Raji (cell line): ENCODE data around the gene BAD.

Experiments
- POLR2A ChIP-seq: IDR thresholded peaks from 2 replicates; pipeline ENCODE4 v1.6.1; 2011; ENCODE audit warnings: low read depth, low read length, control low read depth; ENCODE audit not compliant: insufficient read depth

The BAD gene

DNA sequence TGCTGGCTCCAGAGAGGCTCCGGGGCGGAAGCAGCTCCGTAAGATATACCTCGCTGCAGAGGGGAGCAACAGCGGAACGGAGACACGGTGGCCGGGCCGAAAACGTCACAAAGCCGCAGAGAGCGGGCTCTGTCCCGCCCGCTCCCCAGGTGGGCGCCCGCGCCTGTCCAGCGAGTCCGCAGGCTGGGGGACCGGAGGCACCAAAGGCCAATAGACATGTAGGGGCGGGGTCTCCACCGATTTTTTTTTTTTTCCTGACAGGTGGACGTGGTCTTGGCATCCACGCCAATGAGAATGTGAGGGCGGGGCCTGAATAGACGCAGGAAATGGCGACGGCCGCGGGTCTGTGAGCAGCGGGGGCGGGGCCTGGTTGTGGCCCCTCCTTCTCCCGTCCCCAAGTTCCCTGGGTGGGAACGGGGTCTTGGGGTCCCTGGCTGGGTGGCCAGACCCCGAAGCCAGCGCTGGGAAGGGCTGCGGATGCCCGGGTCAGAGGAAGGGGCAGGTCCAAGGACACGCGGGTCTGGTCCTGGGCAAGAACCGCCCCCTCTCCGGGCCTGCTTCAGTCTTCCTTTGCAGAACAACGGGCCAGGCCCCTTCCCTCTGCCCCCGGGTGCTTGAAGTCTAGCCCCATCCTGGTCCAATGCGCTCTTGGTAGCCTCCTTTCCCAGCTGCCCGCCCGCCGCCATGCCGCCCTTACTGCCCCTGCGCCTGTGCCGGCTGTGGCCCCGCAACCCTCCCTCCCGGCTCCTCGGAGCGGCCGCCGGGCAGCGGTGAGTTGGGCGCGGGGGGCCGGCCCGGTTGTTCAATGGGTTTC lies 54.1 kb downstream of the BAD start, which contains the start of gene DNAJC4:
TSS of gene DNAJC4 (plus strand) at position 378 of the 814 bp plus-strand sequence. CDS start at position 685, 307 bp downstream.
- TF ChIP-seq POLR2A = peak; percentile 74

DNA sequence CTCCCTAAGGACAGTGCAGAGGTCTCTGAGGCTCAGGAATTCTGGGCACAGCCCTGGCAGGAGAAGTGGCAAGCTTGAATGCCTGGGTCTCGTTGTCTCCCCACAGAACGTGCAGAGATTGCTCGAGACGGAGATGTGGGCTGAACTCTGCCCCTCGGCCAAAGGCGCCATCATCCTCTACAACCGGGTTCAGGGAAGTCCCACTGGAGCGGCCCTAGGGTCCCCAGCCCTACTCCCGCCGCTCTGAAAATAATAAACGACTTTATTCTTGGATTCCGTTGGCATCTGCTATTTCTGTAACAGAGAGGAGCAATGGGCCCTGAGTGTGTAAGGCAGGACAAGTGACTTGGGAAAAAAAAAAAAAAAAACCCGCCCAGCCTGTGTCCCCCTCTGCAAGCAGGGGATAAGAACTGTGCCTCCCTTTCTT lies 54.7 kb downstream of the BAD start:
- TF ChIP-seq POLR2A = no peak

DNA sequence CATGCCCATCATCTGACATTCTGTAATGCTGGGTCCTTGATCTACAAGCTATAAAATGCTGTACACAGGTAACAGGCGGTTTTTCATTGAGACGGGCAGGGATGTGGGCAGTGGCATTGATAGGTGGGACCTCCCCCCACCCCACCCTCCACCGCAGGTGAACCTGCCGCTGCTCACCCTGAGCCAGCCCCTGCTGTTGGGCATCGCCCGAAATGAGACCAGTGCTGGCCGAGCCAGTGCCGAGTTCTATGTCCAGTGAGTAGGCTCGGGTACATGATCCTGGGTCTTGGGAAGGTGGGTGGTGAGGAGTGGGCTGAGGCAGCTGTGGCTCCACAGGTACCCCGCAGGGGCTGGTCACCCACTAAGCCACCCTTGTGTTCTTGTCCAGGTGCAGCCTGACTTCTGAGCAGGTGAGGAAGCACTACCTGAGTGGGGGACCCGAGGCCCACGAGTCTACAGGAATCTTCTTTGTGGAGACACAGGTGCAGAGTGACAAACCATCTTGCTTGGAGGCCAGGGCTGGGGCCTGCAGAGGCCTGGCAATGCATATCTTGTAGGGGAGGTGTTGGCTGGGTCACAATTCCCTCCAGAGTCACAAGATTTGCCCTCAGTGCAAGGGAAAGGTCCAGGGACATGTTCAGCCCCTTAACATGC lies 55.2 kb downstream of the BAD start:
- TF ChIP-seq POLR2A = 0 out of 2 replicates have a peak, but pooled peaks have one; percentile 18

DNA sequence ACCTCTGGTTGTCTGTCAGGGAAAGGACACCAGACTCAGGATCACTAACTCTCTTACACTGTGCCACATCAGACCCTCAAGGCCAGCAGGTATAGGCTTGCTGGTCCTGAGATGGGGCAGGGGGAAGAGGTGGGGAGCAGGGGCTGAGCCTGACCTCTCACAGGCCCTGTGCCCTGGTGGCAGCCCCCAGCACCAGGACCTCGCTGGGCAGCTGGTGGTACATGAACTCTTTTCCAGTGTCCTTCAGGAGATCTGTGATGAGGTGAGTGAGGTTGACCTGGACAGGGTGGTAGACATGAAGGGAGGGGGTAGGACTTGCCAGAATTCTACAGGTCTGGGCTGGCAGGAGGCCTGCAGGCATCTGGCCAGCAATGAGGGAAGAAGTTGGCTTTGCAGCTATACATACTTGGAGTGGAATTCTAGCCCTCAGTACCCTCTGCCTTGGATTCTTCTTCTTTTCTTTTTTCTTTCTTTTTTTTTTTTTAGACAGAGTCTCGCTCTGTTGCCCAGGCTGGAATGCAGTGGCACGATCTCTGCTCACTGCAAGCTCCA lies 57.0 kb downstream of the BAD start:
- TF ChIP-seq POLR2A = no peak

DNA sequence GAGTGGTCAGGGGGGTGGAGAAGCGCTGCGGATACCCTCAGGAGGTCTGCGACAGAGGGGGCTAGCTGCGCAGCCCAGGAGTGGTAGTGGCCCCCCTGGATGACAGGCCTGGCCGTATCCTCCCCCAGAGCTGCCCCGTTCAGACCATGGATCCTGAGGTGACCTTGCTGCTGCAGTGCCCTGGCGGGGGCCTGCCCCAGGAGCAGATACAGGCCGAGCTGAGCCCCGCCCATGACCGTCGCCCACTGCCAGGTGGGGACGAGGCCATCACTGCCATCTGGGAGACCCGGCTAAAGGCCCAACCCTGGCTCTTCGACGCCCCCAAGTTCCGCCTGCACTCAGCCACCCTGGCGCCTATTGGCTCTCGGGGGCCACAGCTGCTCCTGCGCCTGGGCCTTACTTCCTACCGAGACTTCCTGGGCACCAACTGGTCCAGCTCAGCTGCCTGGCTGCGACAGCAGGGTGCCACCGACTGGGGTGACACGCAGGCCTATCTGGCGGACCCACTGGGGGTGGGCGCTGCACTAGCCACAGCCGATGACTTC lies 57.9 kb downstream of the BAD start:
- peak; percentile 67 for TF ChIP-seq POLR2A

DNA sequence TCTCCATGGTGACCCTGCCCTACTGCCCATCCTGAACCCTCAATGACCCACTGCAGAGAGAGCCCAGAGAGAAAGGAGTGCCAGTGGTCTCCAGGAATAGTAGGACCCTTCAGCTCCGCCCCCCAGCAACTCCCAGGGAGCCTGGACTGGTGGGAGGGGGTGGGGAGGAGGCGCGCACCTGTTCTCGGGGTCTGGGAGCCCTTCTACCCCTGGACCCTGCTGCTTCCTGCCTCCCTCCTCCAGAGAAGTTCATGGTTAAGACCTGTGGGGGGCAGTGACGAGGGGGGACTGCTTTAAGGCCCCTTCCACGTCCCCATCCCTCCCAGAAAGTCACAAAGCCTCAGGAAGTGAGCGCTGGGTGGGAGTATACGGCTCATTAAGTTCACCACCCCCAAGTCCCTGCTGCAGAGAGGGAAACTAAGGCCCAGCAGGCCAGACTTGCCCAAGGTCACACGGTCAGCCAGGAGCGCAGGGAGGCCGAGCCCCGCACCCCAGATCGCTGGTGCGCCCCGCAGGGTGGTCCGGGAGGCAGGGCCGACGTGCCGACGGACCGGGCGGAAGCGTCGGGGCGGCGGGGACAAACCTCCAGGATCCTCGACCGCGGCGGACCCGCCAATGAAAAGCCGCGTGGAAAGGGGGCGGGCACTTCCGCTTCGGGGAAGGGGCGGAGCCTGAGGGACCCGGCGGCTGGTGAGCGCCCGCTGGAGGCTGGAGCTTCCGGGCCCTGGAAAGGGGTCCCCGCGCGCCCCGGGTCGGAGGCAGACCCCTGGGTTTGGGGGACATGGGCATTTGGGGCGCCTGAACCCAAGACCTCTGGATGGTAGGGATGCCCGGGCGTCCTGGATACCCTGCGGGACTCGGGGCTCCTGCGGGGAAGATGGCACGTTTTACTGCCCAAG lies 58.6 kb downstream of the BAD start, which contains the start of the genes NUDT22 and TRPT1:
TSS of gene NUDT22 (plus strand) at position 667 of the 899 bp plus-strand sequence. CDS start 379 bp downstream, outside the sequence.
TSS of gene TRPT1 (minus strand) at position 579 of the 899 bp plus-strand sequence. CDS start at position 253, 326 bp downstream.
- TF ChIP-seq POLR2A = peak; percentile 76

DNA sequence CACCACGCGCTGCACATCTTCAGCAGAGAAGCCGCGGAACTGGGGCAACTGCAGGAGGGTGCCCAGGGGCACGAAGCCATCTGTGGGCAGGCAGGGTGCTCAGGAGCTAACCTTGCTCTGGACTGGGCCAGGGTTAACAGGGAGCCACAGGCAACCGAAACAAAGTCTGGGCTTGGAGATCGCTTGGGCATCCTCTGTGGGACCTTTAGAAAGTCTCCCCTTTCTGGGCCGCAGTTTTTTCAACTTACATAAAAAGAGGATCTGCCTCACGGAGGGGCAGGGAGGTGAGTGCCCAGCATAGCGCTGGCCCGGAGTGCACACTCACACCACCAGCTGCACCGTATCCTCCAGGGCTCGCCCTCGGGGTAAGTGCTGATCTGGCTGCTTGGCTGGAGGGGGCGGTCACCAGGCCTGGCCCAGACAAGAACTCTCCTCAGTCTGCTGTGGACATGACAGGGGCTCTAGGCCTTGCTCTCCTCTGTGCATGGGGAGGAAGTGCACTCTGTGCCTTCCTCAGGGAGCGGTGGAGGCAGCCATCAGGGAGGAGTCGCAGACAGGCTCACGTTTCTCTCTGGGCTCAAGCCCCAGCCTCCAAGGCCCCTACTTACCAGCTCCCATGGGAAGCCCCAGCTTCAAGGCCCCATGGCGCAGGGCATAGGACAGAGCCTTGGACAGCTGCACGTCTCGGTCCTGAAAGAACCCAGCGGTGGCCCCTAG lies 59.4 kb downstream of the BAD start:
- no peak for TF ChIP-seq POLR2A

DNA sequence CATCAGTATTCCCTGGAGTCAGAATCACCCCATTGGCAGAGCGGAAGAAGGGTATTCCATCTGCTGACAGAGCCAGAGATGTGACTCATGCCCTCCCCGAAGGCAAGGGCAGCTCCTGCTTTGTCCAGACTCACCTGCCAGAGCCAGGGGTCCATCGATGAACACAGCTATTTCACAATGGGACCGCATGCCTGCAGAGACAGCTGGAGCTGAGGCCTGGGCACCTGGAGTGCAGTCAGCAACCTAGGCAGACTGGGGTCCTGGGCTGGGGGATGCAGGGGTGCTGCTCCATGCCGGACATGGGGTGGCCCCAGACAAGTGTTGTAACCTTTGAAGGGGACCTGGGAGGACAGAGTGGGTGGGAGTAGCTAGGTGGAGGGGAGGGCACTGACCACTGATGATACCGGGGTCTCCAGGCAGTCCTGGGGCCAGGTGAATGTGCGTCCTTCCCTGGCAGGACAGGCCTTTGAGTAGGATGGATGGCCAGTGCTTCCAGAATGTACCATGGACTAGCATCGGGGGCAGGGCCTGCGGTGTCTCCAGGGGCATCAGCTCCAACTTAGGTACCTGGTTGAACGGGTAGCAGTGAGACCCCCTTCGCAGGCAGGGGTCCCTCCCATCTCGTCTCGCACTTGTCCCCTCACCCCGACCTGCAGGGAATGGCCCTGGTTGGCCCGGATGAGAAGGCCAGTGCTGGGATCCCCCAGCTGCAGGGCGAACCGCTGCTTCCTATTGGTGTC lies 60.1 kb downstream of the BAD start:
- TF ChIP-seq POLR2A = 0 out of 2 replicates have a peak, but pooled peaks have one; percentile 30

DNA sequence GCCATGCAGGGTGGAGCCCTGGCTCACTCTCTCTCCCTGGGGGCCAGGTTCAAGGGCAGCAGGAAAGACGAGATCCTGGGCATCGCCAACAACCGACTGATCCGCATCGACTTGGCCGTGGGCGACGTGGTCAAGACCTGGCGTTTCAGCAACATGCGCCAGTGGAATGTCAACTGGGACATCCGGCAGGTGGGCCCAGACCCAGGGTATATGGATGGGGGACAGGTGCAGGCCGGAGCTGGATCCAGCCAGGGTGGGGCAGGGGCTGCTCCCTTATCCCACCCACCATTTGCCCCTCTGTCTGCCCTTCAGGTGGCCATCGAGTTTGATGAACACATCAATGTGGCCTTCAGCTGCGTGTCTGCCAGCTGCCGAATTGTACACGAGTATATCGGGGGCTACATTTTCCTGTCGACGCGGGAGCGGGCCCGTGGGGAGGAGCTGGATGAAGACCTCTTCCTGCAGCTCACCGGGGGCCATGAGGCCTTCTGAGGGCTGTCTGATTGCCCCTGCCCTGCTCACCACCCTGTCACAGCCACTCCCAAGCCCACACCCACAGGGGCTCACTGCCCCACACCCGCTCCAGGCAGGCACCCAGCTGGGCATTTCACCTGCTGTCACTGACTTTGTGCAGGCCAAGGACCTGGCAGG lies 61.3 kb downstream of the BAD start:
- TF ChIP-seq POLR2A = 0 out of 2 replicates have a peak, but pooled peaks have one; percentile 24

DNA sequence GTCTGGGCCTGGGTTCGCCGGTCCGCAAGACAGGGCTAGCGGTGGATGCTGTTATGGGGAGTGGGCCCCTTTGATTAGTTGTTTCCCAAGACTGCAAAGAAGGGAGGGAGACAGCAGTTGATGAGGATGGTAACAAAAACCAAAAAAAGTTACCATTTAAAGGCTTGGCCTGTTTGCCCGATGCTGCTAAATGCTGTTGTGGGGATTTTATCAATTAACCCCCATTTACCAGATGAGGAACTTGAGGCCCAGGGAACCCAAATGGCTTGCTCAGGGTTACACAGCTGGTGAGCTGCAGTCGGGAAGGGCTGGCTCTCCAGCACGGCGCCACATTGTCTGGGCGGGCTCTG lies 61.8 kb downstream of the BAD start:
- TF ChIP-seq POLR2A = no peak

DNA sequence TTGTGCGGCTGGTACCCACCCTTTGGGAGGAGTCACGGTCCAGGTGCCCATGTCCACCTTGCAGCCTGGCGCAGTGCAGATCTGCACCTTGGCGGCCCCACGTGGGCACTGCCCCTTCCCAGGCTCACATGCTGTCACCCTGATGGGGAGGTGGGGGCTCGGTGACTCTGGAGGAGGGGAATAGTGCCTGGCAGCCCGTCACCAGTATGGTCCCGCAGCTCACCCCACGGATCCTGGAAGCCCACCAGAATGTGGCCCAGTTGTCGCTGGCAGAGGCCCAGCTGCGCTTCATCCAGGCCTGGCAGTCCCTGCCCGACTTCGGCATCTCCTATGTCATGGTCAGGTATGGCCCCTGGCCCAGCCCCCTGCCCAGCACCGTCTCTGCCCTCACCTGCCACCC lies 63.7 kb downstream of the BAD start:
- TF ChIP-seq POLR2A = no peak

DNA sequence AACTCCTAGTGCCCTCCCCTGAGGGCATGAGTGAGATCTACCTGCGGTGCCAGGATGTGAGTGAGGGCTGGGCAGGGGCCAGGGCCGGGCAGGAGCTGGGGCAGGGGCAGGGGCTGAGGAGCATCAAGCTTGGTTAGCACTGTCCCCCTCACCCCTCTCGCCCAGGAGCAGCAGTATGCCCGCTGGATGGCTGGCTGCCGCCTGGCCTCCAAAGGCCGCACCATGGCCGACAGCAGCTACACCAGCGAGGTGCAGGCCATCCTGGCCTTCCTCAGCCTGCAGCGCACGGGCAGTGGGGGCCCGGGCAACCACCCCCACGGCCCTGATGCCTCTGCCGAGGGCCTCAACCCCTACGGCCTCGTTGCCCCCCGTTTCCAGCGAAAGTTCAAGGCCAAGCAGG lies 64.2 kb downstream of the BAD start:
- no peak for TF ChIP-seq POLR2A
